GM11168 (cell line): ENCODE data around the gene FUT2.

Experiments used
- in situ Hi-C: fragments of 300-500 bp; cut with MboI; formaldehyde crosslinking; loops from one replicate; pipeline ENCODE4 v1.12.0; 2022; ENCODE audit warnings: low sequenced_read_pairs; ENCODE audit not compliant: unreplicated experiment

FUT2 gene

GRCh38 chr19:48746738-48747575 lies 51.2 kb downstream of the FUT2 start, which contains the start of gene IZUMO1:
Gene IZUMO1 (minus strand): TSS chr19:48746909. CDS start chr19:48745859, 1,050 bp downstream.
- in situ Hi-C loops, result no loop called here

- in situ Hi-C loops, result no loop called here
Observed at GRCh38 chr19:48749571-48750198, 53.9 kb downstream of the FUT2 start.

GRCh38 chr19:48750351-48750750 lies 54.6 kb downstream of the FUT2 start:
- in situ Hi-C loops, result no loop called here

- in situ Hi-C loops, result no loop called here
Observed at GRCh38 chr19:48750771-48751504, 55.2 kb downstream of the FUT2 start.

GRCh38 chr19:48751845-48752495 lies 56.2 kb downstream of the FUT2 start:
- in situ Hi-C loops, result no loop called here

GRCh38 chr19:48752496-48753365 lies 57.0 kb downstream of the FUT2 start, which contains the start of gene FUT1:
Gene FUT1 (minus strand): TSS chr19:48752641. CDS start chr19:48751281, 1,360 bp downstream.
- in situ Hi-C loops, result no loop called here

- in situ Hi-C loops, result no loop called here
Observed at GRCh38 chr19:48755084-48755641, 59.4 kb downstream of the FUT2 start, which contains the start of gene FGF21. Gene FGF21 (plus strand): TSS chr19:48755524. CDS start chr19:48756237, 713 bp downstream.
